Endothelial cell of umbilical vein (primary cell): ENCODE results near the gene CENPS. TPM values are rescaled to one million over a fixed set of nuclear protein-coding genes. Genes with fewer than 3 reads are reported as not detected.
A peak's percentile ranks its signal among the peaks of the same experiment; 100 is the strongest.

Source experiments
- BruUV-seq: library from RNA; stranded (reverse); fragments of 400-500 nt; replicated peaks from 2 replicates; lab custom pipeline; 2021; lab: Mats Ljungman, UMichigan
- CTCF ChIA-PET: fragments of 300-600, 350-600 bp; sonication (Branson Sonifier 250); formaldehyde crosslinking; loops from one replicate; lab custom pipeline; 2021; ENCODE audit warnings: antibody characterized with exemption, inconsistent platforms; lab: Charles Lee
- POLR2A ChIA-PET: fragments of 300-600, 350-600 bp; sonication (Branson Sonifier 250); formaldehyde crosslinking; loops from one replicate; lab custom pipeline; 2021; ENCODE audit warnings: antibody characterized with exemption, inconsistent platforms; lab: Charles Lee
- DNase-seq: peaks from one replicate; pipeline ENCODE4 v3.0.0-alpha.2; 2011; ENCODE audit warnings: low read depth, low spot score
- FAIRE-seq: peaks from 2 replicates; lab custom pipeline; 2011; peaks lifted over from hg19 to GRCh38; lab: Jason Lieb, UNC
- H2AFZ ChIP-seq: 2 replicates; pipeline ENCODE4 v1.6.0; 2012; ENCODE audit warnings: low read depth, low read length, control low read depth, inconsistent platforms
- H3K27ac ChIP-seq: 2 replicates; pipeline ENCODE4 v1.5.1; 2011; ENCODE audit warnings: low read depth, mild to moderate bottlenecking, control low read depth, low read length, moderate library complexity; ENCODE audit not compliant: insufficient read depth
- H3K27me3 ChIP-seq, 2 experiments: 2 replicates each; pipeline versions ENCODE4 v1.6.0 to v1.6.1; 2011; ENCODE audit warnings: low read length in 2 of 2, mixed read lengths in 1 of 2; ENCODE audit not compliant: control insufficient read depth in 2 of 2, insufficient read depth in 2 of 2
- H3K36me3 ChIP-seq, 2 experiments: 2 replicates in 1 of 2; 3 replicates in 1 of 2; pipeline ENCODE4 v1.5.1; 2011; ENCODE audit warnings: low read length in 2 of 2, mild to moderate bottlenecking in 1 of 2, moderate library complexity in 1 of 2; ENCODE audit not compliant: control insufficient read depth in 2 of 2, insufficient read depth in 2 of 2; ENCODE audit errors: extremely low read depth in 1 of 2
- H3K4me1 ChIP-seq: 3 replicates; pipeline ENCODE4 v1.5.1; 2011; ENCODE audit warnings: mild to moderate bottlenecking, low read length; ENCODE audit not compliant: control insufficient read depth, insufficient read depth; ENCODE audit errors: extremely low read depth
- H3K4me2 ChIP-seq: 2 replicates; pipeline ENCODE4 v1.6.1; 2011; ENCODE audit warnings: low read length, control low read depth, mixed read lengths; ENCODE audit not compliant: insufficient read depth
- H3K4me3 ChIP-seq, 3 experiments: fragments of 200-600 bp in 1 of 3; sonication (generic), shearing (Covaris generic) in 1 of 3; replicated peaks in 1 of 3; 2 replicates each; pipeline ENCODE4 v1.5.1; 2011 to 2016; ENCODE audit warnings: control low read depth in 3 of 3, low read length in 3 of 3, mild to moderate bottlenecking in 2 of 3, inconsistent platforms in 1 of 3, low read depth in 1 of 3, moderate library complexity in 1 of 3; ENCODE audit not compliant: insufficient read depth in 1 of 3
- H3K79me2 ChIP-seq: 2 replicates; pipeline ENCODE4 v1.6.0; 2012; ENCODE audit warnings: low read length, inconsistent platforms; ENCODE audit not compliant: control insufficient read depth, insufficient read depth
- H3K9ac ChIP-seq: replicated peaks from 2 replicates; pipeline ENCODE3; 2011; ENCODE audit warnings: low read length, control low read depth; ENCODE audit not compliant: insufficient read depth; ENCODE audit errors: extremely low read depth
- H3K9me1 ChIP-seq: replicated peaks from 3 replicates; pipeline ENCODE4 v1.6.0; 2011; ENCODE audit warnings: mild to moderate bottlenecking, low read length; ENCODE audit not compliant: control insufficient read depth, insufficient read depth; ENCODE audit errors: extremely low read depth
- H3K9me3 ChIP-seq: replicated peaks from 2 replicates; pipeline ENCODE4 v1.5.1; 2012; ENCODE audit warnings: low read length, inconsistent platforms; ENCODE audit not compliant: control insufficient read depth, insufficient read depth
- H4K20me1 ChIP-seq: replicated peaks from 2 replicates; pipeline ENCODE3; 2011; ENCODE audit warnings: mild to moderate bottlenecking, low read length; ENCODE audit not compliant: control insufficient read depth, insufficient read depth; ENCODE audit errors: extremely low read depth
- EZH2 ChIP-seq: IDR thresholded peaks from 2 replicates; pipeline ENCODE4 v1.6.1; 2012; ENCODE audit warnings: borderline replicate concordance, low read depth, mild to moderate bottlenecking, moderate library complexity, low read length, inconsistent platforms; ENCODE audit not compliant: severe bottlenecking
- FOS ChIP-seq: IDR thresholded peaks from 2 replicates; pipeline ENCODE4 v1.6.1; 2011; ENCODE audit warnings: mild to moderate bottlenecking, low read length, moderate library complexity, borderline replicate concordance; ENCODE audit not compliant: insufficient read depth
- GATA2 ChIP-seq: IDR thresholded peaks from 2 replicates; pipeline ENCODE4 v1.7.0; 2011; ENCODE audit warnings: low read depth, mild to moderate bottlenecking, moderate library complexity, mixed read lengths, low read length; ENCODE audit not compliant: insufficient read length, insufficient read depth
- JUN ChIP-seq: IDR thresholded peaks from 2 replicates; pipeline ENCODE4 v1.6.1; 2011; ENCODE audit warnings: borderline replicate concordance, low read depth; ENCODE audit not compliant: insufficient read length, insufficient read depth
- MYC ChIP-seq: IDR thresholded peaks from one replicate; pipeline ENCODE4 v1.6.1; 2011; ENCODE audit warnings: mild to moderate bottlenecking, low read depth, low read length
- POLR2A ChIP-seq: IDR thresholded peaks from 2 replicates; pipeline ENCODE4 v1.6.1; 2012; ENCODE audit warnings: low read depth, mild to moderate bottlenecking, control low read depth, low read length
- POLR2AphosphoS5 ChIP-seq: IDR thresholded peaks from 2 replicates; pipeline ENCODE4 v1.6.1; 2012; ENCODE audit warnings: low read depth, mild to moderate bottlenecking, control low read depth, low read length, moderate library complexity; ENCODE audit not compliant: insufficient read depth
- dilution Hi-C: fragments of 300-500 bp; cut with MboI; formaldehyde crosslinking; loops from one replicate; pipeline ENCODE4 v1.15.0; 2019; ENCODE audit warnings: low sequenced_read_pairs; ENCODE audit not compliant: extremely low pct_ligation_motif_present
- intact Hi-C: fragments of 100-400 bp; cut with micrococcal nuclease; formaldehyde crosslinking; loops from one replicate; pipeline ENCODE4 v1.10.0; 2022
- polyA plus RNA-seq, 4 experiments: library from polyadenylated mRNA; depleted of rRNA in 3 of 4; stranded (reverse) in 3 of 4; unstranded in 1 of 4; fragments of >200 nt; gene quantifications; 2 replicates each; pipeline versions ENCODE4 v1.2.1 to v1.2.3, GENCODE V29; 2011 to 2012; ENCODE audit warnings: missing spikeins in 1 of 4
- total RNA-seq: library from RNA; stranded (reverse); gene quantifications from 2 replicates; pipeline ENCODE4 v1.2.3, GENCODE V29; 2021
- TF ChIP-seq, protein P1 (sequence below): IDR thresholded peaks from 2 replicates; pipeline ENCODE4 v1.6.1; 2011; ENCODE audit not compliant: insufficient read depth, insufficient read length
- TF ChIP-seq, protein P2 (sequence below), 2 donors: IDR thresholded peaks; 1 replicate in 1 of 2; 2 replicates in 1 of 2; pipeline ENCODE4 v1.5.1; 2011; ENCODE audit warnings: low read length in 2 of 2, mild to moderate bottlenecking in 2 of 2, moderate library complexity in 2 of 2, control low read depth in 1 of 2, inconsistent platforms in 1 of 2, low read depth in 1 of 2; ENCODE audit not compliant: insufficient read depth in 1 of 2; ENCODE audit errors: extremely low read depth in 1 of 2

The CENPS gene
- total and polyA plus RNA-seq, 2 donors (not counting 3 experiments of a cell fraction or from before 2014, with no cell fraction given) = 10.2 to 16.2 TPM

DNA sequence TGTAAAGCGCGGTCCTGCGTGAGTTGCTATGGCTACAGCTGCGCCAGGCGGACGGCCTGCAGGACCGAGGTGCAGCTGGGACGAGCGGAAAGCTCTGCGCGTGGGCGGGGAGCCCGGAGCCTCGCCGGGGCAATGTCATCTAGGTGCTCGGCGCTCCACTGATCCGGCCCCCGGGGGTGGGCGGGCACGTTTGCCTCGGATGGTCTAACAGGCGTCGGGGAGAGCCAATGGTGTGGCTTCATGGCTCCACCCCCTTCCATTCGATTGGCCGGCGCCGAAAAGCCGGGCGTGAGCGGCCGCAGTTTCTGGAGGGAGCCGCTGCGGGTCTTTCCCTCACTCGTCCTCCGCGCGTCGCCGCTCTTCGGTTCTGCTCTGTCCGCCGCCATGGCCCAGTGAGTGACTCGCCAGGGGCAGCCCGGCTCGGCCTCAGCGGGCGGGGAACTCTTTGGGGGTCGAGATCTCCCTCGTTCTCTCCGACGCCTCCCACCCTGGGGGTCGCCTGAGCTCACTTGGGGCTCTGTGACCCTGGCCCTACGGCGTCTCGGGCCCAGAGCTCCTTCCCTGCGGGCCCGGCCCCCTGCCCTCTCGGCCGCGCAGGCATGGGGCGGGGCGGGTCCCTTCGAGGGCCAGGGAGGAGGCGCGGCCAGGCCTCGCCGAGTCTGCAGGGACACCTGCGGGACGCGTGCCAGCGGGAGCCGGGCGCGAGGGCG lies 31.3 kb upstream of the CENPS start, which contains the start of gene PGD:
Gene PGD (plus strand): TSS at position 331 of the 710 bp plus-strand sequence. CDS start 54 bp downstream, at position 385.
- Histone ChIP-seq H4K20me1 (no peaks in the 10 kb centered on the region), H3K9ac (peak within 1 kb of the TSS; percentile 94), H3K4me1 (peaks cover 34% of the 10 kb centered on the region), H3K36me3 (peaks cover 0 to 6% of the 10 kb centered on the region in 2 experiments), H3K27ac (peak within 1 kb of the TSS; percentile 76), H2AFZ (peak within 1 kb of the TSS; percentile 75), H3K4me2 (peak within 1 kb of the TSS; percentile 88), H3K9me3 (no peaks in the 10 kb centered on the region), H3K4me3 (peak within 1 kb of the TSS; percentile 67 to 96 (median 95)), H3K9me1 (no peaks in the 10 kb centered on the region), H3K79me2 (peaks cover 33% of the 10 kb centered on the region), H3K27me3 (no peaks in the 10 kb centered on the region)
- FAIRE-seq = peak; percentile 83
- CTCF ChIA-PET = interaction anchor here (0.7 to 2.9 kb wide), 6 partner anchors 10 to 31 kb away, joined by 3 to 32 read pairs (median 5); partner anchors contain the start of gene CENPS
- TF ChIP-seq, protein P1, sequence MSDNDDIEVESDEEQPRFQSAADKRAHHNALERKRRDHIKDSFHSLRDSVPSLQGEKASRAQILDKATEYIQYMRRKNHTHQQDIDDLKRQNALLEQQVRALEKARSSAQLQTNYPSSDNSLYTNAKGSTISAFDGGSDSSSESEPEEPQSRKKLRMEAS = no peak
- TF ChIP-seq POLR2AphosphoS5 (peak; percentile 96), GATA2 (no peak), JUN (no peak), POLR2A (peak; percentile 87), MYC (no peak), FOS (no peak), EZH2 (no peak)
- TF ChIP-seq, protein P2, sequence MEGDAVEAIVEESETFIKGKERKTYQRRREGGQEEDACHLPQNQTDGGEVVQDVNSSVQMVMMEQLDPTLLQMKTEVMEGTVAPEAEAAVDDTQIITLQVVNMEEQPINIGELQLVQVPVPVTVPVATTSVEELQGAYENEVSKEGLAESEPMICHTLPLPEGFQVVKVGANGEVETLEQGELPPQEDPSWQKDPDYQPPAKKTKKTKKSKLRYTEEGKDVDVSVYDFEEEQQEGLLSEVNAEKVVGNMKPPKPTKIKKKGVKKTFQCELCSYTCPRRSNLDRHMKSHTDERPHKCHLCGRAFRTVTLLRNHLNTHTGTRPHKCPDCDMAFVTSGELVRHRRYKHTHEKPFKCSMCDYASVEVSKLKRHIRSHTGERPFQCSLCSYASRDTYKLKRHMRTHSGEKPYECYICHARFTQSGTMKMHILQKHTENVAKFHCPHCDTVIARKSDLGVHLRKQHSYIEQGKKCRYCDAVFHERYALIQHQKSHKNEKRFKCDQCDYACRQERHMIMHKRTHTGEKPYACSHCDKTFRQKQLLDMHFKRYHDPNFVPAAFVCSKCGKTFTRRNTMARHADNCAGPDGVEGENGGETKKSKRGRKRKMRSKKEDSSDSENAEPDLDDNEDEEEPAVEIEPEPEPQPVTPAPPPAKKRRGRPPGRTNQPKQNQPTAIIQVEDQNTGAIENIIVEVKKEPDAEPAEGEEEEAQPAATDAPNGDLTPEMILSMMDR (IDR thresholded peaks at IDR 0.05; ENCODE audit: extremely low read depth in 1 of 2, insufficient read depth in 1 of 2, low read depth in 1 of 2, low read length in 2 of 2) = no peak
- intact Hi-C loops (loop anchor here (1.0 to 2.0 kb wide), 4 partner anchors 11 to 29 kb away; no protein-coding TSS in a partner anchor), dilution Hi-C loops (no loop called here)
- no TSS peak for BruUV-seq
- peak; percentile 98 for DNase-seq
- POLR2A ChIA-PET = interaction anchor here (1.0 to 2.4 kb wide), 4 partner anchors 11 to 32 kb away, joined by 3 to 32 read pairs (median 8); no protein-coding TSS in a partner anchor
